ENCODE data around the gene SDS. TPM values are rescaled to one million over a fixed set of nuclear protein-coding genes. Genes with fewer than 3 reads are reported as not detected.
A peak's percentile ranks its signal among the peaks of the same experiment; 100 is the strongest.

Gene SDS, protein sequence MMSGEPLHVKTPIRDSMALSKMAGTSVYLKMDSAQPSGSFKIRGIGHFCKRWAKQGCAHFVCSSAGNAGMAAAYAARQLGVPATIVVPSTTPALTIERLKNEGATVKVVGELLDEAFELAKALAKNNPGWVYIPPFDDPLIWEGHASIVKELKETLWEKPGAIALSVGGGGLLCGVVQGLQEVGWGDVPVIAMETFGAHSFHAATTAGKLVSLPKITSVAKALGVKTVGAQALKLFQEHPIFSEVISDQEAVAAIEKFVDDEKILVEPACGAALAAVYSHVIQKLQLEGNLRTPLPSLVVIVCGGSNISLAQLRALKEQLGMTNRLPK
- total RNA-seq (2014; rRNA removed; shearing (Covaris generic); ENCODE audit: low replicate concordance), result not detected in 2 replicates

DNA sequence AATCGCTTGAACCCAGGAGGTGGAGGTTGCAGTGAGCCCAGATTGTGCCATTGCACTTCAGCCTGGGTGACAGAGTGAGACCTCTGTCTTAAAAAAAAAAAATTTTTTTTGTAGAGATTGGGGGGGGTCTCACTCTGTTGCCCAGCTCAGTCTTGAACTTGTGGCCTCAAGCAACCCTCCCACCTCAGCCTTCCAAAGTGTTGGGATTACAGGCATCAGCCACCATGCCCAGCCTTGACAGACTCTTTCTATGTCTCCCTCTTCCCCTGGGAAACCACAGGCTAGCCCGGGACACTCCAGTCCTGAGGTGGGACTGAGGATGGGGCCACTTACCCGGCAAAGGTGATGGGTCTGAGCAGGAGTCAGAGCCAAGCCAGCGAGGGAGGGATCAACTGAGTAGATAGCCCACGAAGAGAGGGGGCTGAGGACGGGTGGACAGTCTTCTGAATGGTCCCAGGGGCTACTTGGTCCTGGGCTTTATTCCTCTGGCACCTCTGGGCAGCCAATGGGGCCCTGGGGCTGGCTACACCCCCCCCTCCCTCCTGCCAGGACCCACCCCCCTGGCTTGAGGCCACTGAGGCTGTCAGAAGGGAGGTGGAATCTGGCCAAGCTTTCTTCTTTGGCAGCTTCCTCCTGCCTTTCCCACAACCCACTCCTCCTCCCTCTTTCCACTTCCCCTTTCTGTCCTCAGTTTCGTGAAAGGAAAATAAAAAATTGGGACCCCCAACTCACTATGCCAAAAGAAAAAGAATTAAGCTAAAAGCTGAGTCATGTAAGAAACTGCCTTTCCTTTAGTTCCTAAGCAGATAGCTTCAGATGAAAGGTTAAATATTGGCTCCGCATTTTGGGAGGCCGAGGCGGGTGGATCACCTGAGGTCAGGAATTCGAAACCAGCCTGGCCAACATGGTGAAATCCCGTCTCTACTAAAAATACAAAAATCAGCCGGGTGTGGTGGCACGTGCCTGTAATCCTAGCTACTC, at the start of gene SDS:
TSS of gene SDS (minus strand) at position 453 of the 981 bp plus-strand sequence. CDS start 4,179 bp downstream, outside the sequence.
- no peak for DNase-seq (ENCODE audit: low read depth)
- in situ Hi-C loops (cut with HindIII; ENCODE audit: low pct_unique_long_range_greater_than_20kb, low sequenced_read_pairs), result no loop called here

DNA sequence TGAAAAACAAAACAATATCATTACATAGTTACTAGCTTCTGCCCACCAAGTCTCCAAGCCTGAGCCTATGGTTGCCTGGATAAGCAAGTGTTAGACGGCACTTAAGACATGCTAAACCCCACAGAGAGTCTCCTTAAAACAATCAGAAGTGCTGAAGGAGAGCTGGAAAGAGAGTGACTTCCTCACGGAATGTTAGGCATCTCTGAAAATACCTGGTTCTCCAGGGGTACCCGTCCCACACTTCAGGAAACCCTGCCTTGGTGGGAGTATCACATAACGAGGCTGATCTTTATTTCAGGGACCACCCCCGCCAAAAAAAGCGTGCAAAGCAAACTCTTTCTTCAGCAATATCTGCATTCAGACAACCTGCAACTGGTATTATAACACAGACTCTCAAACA, 49.6 kb upstream of the SDS start:
- in situ Hi-C loops (cut with HindIII; ENCODE audit: low pct_unique_long_range_greater_than_20kb, low sequenced_read_pairs), result no loop called here
- no peak for DNase-seq (ENCODE audit: low read depth)

DNA sequence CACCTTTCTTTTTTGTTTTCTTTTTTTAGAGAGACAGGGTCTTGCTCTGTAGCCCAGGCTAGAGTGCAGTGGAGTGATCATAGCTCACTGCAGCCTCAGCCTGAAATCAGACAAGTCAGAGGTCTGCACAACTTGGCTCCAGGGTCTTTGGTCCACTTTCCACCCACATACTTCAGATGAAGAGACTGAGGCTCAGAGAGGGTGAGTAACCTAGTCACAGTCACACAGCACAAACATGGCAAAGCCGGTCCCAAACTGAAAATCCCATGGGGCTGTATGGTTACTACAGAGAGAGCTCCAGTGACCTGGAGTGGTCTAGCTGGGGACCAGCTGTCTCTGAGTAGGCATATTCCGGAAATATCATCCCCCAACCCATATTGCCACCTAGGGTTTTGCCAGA, 48.8 kb upstream of the SDS start:
- in situ Hi-C loops (cut with HindIII; ENCODE audit: low pct_unique_long_range_greater_than_20kb, low sequenced_read_pairs), result no loop called here
- no peak for DNase-seq (ENCODE audit: low read depth)

DNA sequence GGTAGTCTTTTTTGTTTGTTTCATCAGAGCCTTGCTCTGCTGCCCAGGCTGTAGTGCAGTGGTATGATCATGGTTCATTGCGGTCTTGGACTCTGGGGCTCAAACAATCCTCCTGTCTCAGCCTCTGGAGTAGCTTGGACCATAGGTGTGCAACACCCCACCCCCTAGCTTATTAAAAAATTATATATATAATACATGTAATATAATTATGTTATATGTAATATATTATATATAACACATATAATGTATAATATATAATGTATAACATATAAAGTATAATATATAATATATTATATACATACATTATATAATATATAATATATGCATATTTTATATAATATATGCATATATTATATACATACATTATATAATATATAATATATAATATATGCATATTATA, 46.2 kb upstream of the SDS start:
- in situ Hi-C loops (cut with HindIII; ENCODE audit: low pct_unique_long_range_greater_than_20kb, low sequenced_read_pairs), result no loop called here

DNA sequence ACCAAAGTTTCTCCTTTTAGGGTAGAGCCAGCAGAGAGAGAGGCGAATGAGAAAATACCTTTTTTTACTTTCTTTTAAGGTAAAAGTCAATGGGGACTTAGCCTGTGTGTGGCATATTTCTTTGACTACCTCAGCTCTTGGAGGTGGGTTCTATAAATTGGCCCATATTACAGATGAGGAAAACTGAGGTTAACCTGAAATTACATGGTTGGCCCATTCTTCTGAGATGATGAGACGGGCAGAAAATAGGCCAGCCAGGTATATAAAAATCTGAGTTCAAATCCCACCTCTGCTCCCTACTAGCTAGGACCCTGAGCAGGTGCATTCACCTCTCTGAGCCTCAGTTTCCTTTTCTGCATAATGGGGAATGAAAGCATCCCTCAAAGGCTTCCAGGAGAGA, 45.6 kb upstream of the SDS start:
- in situ Hi-C loops (cut with HindIII; ENCODE audit: low pct_unique_long_range_greater_than_20kb, low sequenced_read_pairs), result no loop called here
- no peak for DNase-seq (ENCODE audit: low read depth)

More for the DNA sequence above, 46.2 kb upstream of the SDS start:
- DNase-seq (ENCODE audit: low read depth), result no peak

DNA sequence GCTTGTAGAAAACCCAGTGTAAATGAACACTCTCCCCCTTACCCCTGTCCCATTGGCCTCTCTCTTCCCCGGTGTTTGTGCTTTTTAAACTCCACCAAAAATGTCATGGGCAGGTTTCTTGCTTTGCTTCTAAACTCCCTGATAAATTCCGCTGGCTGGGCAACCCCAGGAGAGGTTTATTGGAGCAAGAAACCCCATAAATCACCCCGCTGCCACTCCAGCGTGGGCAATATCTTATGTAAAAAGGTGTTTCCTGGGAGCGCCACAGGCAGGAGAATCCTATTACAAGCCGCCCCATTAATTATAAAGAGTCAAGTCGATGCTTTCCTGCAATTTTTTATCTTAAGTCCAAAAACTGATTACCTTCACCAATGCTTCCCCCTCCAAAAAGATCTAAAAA, 45.2 kb upstream of the SDS start:
- DNase-seq (ENCODE audit: low read depth), result no peak
- in situ Hi-C loops (cut with HindIII; ENCODE audit: low pct_unique_long_range_greater_than_20kb, low sequenced_read_pairs), result no loop called here

DNA sequence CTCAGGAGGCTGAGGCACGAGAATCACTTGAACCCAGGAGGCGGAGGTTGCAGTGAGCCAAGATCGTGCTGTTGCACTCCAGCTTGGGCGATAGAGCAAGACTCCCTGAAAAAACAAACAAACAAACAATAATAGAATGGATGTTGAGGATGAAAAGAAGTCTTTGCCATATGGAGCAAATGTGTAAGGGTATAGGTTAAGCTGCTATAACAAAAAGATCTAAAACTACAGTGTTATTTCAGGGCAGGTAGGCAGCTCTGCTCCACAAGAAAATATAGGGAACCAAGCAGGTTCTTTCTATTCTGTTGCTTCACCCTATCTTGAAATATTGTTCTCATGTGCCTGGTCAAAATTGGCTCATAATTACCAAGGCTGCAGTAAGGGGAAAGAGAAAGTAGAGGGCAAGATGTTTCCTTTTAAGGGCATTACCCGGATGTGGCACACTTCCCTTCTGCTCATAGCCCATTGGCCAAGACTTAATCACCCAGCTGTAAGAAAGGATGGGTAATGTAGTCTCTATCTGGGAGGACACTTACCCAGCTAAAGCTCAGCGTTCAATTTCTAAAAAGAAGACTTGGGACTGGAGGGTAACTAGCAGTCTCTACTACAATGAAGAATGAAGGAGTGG, 42.0 kb upstream of the SDS start:
- DNase-seq (ENCODE audit: low read depth), result no peak
- in situ Hi-C loops (cut with HindIII; ENCODE audit: low pct_unique_long_range_greater_than_20kb, low sequenced_read_pairs), result no loop called here

DNA sequence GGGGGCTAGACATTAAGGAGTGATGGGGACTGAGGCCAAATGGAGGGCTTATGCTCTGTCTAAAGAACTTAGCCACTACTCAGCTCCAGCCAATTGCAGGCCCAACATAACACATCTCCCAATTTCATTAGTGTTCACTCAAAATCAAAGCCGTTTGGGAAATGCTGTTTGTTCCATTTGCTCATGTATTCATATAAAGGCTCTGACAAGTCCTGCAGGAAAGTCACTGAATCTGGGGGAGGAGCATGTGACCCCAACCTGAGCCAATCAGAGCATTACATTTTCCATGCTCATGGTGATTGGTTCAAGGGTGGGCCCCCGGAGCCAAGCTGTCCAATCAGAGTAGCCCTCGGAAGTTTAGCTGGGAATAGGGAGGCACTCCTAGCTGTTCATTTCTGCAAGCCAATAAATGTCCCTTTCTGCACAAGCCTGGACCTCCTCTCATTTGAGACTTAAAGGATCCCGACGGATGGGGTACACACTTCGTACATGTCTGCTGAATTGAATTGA, 39.4 kb upstream of the SDS start:
- no peak for DNase-seq (ENCODE audit: low read depth)
- in situ Hi-C loops (cut with HindIII; ENCODE audit: low pct_unique_long_range_greater_than_20kb, low sequenced_read_pairs), result no loop called here

DNA sequence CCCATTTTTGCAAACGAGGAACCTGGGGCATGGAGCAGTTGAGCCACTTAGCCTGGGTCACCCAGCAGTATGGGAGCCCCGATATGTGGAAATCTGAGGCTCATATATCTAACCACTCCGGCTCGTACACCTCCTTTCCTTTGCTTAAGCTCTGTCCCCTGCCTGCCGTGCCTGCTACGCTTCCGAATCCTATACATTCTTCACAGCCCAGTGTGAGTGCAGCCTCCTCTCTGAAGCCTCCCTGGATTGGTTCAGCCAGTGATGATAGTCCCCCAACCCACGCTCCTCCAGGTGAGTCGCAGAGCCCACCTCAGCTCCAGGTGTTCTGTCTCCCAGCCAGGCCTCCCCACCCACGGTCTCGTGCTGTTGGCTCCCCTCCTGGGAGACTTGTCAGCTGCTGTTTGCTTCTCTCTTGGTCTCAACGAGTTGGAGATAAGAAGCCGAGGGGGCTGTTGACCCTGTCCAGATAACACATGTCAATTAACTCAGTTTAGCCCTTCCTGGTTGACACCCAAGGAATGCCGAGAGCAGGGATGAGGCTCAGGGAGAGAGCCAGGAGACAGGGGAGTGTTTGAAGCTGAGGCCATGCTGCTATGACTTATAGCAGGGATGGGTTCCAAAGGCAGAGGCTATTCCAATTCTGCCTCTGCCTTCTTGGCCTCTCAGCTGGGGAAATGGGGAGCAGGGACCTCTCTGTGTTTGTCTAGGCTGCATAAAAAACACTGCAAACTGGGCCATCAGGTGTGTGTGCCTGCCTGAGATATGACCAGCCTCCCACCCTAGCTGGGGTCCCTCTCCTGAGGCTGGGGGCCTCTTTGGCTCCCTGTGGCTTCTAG, 37.5 kb upstream of the SDS start:
- in situ Hi-C loops (cut with HindIII; ENCODE audit: low pct_unique_long_range_greater_than_20kb, low sequenced_read_pairs), result no loop called here

DNA sequence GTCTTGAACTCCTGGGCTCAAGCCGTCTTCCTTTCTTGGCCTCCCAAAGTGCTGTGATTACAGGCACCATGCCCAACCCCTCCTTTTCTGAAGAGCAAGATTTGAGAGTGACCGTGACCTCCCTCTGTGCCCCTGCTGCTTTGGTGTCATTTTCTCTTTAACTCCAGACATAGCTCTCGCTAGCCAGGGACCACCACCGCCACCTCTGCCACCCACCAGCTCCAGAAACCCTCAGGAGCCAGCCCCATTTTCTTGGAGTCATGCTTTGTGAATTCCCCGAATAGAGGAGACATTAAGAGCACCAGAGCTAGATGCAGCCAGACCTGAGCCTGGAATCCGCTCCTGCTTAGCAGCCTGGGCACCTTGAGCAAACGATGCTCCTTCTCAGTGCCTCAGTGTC, 36.6 kb upstream of the SDS start:
- in situ Hi-C loops (cut with HindIII; ENCODE audit: low pct_unique_long_range_greater_than_20kb, low sequenced_read_pairs), result no loop called here
- no peak for DNase-seq (ENCODE audit: low read depth)

More for the DNA sequence above, 37.5 kb upstream of the SDS start:
- DNase-seq (ENCODE audit: low read depth), result no peak

DNA sequence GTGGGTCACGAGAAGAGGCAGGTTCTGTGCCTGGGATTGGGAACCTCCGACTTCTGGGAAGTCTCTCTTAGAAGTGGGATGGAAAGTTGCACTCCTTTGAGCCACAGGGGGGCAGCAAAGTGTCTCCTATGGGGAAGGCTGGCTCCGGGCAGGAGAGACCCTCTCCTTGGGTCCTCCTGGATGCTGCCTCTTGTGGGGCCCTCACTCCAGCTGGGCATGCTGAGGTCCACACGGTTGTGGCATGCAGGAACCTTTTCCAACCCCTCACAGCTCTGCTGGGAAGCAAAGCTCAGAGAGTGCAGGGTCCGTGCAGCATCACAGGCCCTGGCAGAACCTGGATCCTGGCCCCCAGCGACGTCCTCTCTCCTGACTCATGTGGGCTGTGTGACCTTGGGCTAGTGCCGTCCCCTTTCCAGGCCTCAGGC, 35.9 kb upstream of the SDS start:
- DNase-seq (ENCODE audit: low read depth), result peak; percentile 19

DNA sequence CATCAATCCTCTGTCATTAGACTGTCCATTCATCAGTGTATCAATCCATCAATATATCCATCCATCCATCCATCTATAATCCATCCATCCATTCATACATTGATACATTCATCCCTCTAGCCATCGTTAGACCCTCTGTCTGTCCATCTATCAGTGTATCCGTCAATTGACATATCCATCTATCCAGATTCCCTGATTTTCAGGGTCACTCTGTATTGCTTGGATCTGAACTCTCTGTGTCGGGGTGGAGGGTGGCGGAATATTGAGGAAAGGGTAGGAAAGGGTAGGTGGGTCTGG, 35.6 kb upstream of the SDS start:
- DNase-seq (ENCODE audit: low read depth), result no peak
- in situ Hi-C loops (cut with HindIII; ENCODE audit: low pct_unique_long_range_greater_than_20kb, low sequenced_read_pairs), result no loop called here

More for the DNA sequence above, 35.9 kb upstream of the SDS start:
- in situ Hi-C loops (cut with HindIII; ENCODE audit: low pct_unique_long_range_greater_than_20kb, low sequenced_read_pairs), result no loop called here

DNA sequence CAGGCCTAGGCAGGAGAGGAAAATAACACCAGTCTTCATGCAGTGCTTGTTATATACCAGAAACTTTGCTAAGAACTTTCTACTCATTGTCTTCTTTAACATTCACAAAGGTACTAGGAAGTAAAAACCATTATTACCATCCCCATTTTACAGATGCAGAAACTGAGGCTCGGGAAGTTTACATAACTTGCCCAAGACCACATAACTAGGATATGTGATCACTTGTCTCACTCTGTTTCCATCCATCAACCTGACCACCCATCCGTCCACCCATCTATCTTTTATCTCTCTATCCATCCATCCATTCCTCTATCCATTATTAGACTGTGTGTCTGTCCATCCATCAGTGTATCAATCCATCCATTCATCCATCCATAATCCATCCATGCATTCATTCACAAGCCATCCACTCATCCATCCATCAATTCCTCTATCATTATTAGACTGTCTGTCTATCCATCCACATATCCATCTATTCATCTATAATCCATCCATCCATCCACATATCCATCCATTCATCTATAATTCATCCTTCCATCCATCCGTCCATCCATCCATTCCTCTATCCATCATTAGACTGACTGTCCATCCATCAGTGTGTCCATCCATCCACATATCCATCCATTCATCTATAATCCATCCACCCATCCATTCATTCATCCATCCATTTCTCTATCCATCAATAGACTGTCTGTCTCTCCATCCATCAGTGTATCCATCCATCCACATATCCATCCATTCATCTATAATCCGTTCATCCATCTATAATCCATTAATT, 35.0 kb upstream of the SDS start:
- DNase-seq (ENCODE audit: low read depth), result no peak
- in situ Hi-C loops (cut with HindIII; ENCODE audit: low pct_unique_long_range_greater_than_20kb, low sequenced_read_pairs), result no loop called here

DNA sequence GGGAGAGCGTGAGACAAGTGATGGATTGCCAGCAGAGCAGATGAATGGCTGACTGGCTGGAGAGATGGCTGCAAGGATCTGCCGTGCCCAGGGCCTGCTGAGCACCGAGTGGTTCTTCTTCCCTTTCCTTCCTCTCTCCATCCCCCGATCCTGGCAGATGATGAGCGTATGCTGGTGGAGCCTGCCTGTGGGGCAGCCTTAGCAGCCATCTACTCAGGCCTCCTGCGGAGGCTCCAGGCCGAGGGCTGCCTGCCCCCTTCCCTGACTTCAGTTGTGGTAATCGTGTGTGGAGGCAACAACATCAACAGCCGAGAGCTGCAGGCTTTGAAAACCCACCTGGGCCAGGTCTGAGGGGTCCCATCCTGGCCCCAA, 34.0 kb upstream of the SDS start:
- in situ Hi-C loops (cut with HindIII; ENCODE audit: low pct_unique_long_range_greater_than_20kb, low sequenced_read_pairs), result no loop called here
- no peak for DNase-seq (ENCODE audit: low read depth)

DNA sequence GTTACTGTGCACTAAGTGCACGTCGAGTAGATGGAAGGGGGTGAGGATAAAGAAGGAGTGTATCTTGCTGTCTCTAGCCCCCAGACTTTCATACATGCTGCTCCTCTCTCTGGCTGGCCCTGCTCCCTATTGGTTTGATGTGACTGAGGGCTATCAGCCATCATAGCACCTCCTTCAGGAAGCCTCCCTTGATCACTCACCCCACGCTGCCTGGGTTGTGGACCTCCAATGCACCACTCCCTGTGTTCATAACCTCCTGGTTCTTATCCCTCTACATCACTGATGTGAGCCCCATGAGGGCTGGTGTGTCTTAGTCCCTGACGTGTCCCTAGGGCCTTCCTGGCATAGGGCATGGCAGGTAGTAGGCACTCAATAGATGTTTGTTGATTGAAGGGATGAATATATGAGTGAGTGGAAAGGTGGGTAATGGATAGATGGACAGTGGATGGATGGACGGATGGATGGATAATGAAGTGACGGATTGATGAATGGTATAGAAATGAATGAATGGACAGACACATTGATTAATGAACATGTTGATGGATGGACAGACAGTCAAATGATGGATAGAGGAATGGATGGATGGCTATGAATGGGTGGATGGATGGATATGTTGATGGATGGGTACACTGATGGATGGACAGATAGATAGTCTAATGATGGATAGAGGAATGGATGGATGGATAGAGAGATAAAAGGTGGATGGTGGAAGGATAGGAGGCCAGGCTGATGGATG, 33.5 kb upstream of the SDS start:
- no peak for DNase-seq (ENCODE audit: low read depth)
- in situ Hi-C loops (cut with HindIII; ENCODE audit: low pct_unique_long_range_greater_than_20kb, low sequenced_read_pairs), result no loop called here

DNA sequence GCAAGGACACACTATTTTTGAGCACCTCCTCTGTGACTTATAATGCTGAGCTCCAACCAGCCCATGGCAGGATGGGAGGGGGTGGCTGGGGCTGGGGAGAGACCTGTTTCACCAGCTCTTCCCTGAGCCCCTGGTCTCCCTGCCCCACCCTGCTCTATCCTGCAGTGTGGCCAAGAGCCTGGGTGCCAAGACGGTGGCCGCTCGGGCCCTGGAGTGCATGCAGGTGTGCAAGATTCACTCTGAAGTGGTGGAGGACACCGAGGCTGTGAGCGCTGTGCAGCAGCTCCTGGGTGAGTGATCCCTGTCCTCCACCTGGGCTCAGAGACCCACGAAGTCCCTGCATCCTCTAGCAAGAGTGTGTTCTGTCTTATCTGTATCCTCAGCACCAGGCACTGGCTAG, 32.9 kb upstream of the SDS start:
- in situ Hi-C loops (cut with HindIII; ENCODE audit: low pct_unique_long_range_greater_than_20kb, low sequenced_read_pairs), result no loop called here

DNA sequence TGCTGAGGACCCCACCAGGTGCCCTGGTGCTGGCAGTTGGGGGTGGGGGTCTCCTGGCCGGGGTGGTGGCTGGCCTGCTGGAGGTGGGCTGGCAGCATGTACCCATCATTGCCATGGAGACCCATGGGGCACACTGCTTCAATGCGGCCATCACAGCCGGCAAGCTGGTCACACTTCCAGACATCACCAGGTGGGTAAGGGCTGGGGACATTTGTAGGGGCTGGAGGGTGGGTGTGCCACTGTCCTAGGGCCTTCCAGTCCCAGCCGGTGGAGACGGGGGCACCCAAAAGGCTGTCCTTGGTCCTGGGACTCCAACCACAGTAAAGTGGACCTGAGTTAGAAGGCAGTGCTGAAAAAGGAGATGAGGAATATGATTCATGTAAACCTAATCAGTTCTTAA, 31.7 kb upstream of the SDS start:
- DNase-seq (ENCODE audit: low read depth), result no peak
- in situ Hi-C loops (cut with HindIII; ENCODE audit: low pct_unique_long_range_greater_than_20kb, low sequenced_read_pairs), result no loop called here

More for the DNA sequence above, 32.9 kb upstream of the SDS start:
- no peak for DNase-seq (ENCODE audit: low read depth)

All from Caki2 (cell line).